K562 (cell line): ENCODE measurements around the gene SAMM50. TPM values are rescaled to one million over a fixed set of nuclear protein-coding genes. Genes with fewer than 3 reads are reported as not detected.

Experiments used
- CTBP1 ChIP-seq: fragments of 450-650 bp; IDR thresholded peaks from 2 replicates; pipeline ENCODE4 v1.6.1; 2016; ENCODE audit warnings: borderline replicate concordance
- PCBP2 ChIP-seq: fragments of 200-400 bp; formaldehyde crosslinking; IDR thresholded peaks from 2 replicates; pipeline ENCODE4 v1.6.1; 2018; ENCODE audit warnings: low read length, low read depth, mild to moderate bottlenecking, moderate library complexity; ENCODE audit not compliant: poor library complexity, severe bottlenecking
- PHF21A ChIP-seq: fragments of 450-650 bp; IDR thresholded peaks from 2 replicates; pipeline ENCODE4 v1.6.1; 2017; ENCODE audit warnings: low read depth, borderline replicate concordance
- SRSF1 ChIP-seq: fragments of 200-400 bp; formaldehyde crosslinking; IDR thresholded peaks from 2 replicates; pipeline ENCODE4 v1.6.1; 2017; ENCODE audit warnings: mild to moderate bottlenecking, low read depth, low read length, moderate library complexity
- ZNF121 ChIP-seq: sonication (generic); formaldehyde crosslinking; conservative IDR thresholded peaks from 2 replicates; pipeline ENCODE4 v1.8.0; 2022; ENCODE audit warnings: missing genetic modification reagents
- ZNF133 ChIP-seq: fragments of 250-450 bp; sonication (Bioruptor Pico); IDR thresholded peaks from 2 replicates; pipeline ENCODE4 v1.4.0; 2020; ENCODE audit warnings: mild to moderate bottlenecking
- polyA plus RNA-seq, 8 experiments: library from polyadenylated mRNA; depleted of rRNA in 4 of 8; stranded (reverse) in 5 of 8; unstranded in 3 of 8; fragments of >200 nt; fragmentation: Nextera tagmentation in 2 of 8; fragmentation: Illumina TruSeq in 1 of 8; extraction: Ambion mirVana in 2 of 8; extraction: Trizol in 1 of 8; gene quantifications; 2 replicates each; pipeline versions ENCODE4 v1.2.1 to v1.2.3, GENCODE V29; 2011 to 2014; ENCODE audit warnings: inconsistent platforms in 1 of 8, missing spikeins in 1 of 8
- total RNA-seq, 7 experiments: library from RNA; depleted of rRNA in 6 of 7; stranded (reverse); fragments of >200 nt in 6 of 7; fragmentation: Illumina TruSeq in 2 of 7; extraction: Trizol in 2 of 7; gene quantifications; 2 replicates each; pipeline versions ENCODE4 v1.2.1 to v1.2.3, GENCODE V29; 2011 to 2021; ENCODE audit warnings: low replicate concordance in 1 of 7
- TF ChIP-seq, protein P1 (sequence below): fragments of 450-650 bp; IDR thresholded peaks from 2 replicates; pipeline ENCODE4 v1.7.0; 2016; ENCODE audit warnings: borderline replicate concordance
- TF ChIP-seq, protein P2 (sequence below): fragments of 450-650 bp; IDR thresholded peaks from 2 replicates; pipeline ENCODE4 v1.6.1; 2018; ENCODE audit not compliant: partially characterized antibody
- TF ChIP-seq, protein P3 (sequence below): fragments of 450-650 bp; formaldehyde crosslinking; IDR thresholded peaks from 2 replicates; pipeline ENCODE4 v1.4.0; 2022; ENCODE audit warnings: mild to moderate bottlenecking, moderate library complexity
- TF ChIP-seq, protein P4 (sequence below): fragments of 450-650 bp; IDR thresholded peaks from one replicate; pipeline ENCODE4 v1.6.1; 2018; ENCODE audit warnings: mild to moderate bottlenecking, moderate library complexity; ENCODE audit not compliant: partially characterized antibody
- TF ChIP-seq, protein P5 (sequence below): fragments of 250-450 bp; sonication (Bioruptor Pico); IDR thresholded peaks from 2 replicates; pipeline ENCODE4 v1.8.0; 2022; ENCODE audit warnings: moderate library complexity, mild to moderate bottlenecking, inconsistent platforms
- TF ChIP-seq, protein P6 (sequence below): fragments of 200-400 bp; formaldehyde crosslinking; IDR thresholded peaks from 2 replicates; pipeline ENCODE4 v1.6.1; 2017; ENCODE audit warnings: mild to moderate bottlenecking, low read depth, low read length, moderate library complexity

SAMM50 gene
- total and polyA plus RNA-seq, 9 of the 15 experiments (the other 6 are each of a cell fraction or from before 2014, with no cell fraction given), result 14.6 to 49.3 (median 38.1) TPM

DNA sequence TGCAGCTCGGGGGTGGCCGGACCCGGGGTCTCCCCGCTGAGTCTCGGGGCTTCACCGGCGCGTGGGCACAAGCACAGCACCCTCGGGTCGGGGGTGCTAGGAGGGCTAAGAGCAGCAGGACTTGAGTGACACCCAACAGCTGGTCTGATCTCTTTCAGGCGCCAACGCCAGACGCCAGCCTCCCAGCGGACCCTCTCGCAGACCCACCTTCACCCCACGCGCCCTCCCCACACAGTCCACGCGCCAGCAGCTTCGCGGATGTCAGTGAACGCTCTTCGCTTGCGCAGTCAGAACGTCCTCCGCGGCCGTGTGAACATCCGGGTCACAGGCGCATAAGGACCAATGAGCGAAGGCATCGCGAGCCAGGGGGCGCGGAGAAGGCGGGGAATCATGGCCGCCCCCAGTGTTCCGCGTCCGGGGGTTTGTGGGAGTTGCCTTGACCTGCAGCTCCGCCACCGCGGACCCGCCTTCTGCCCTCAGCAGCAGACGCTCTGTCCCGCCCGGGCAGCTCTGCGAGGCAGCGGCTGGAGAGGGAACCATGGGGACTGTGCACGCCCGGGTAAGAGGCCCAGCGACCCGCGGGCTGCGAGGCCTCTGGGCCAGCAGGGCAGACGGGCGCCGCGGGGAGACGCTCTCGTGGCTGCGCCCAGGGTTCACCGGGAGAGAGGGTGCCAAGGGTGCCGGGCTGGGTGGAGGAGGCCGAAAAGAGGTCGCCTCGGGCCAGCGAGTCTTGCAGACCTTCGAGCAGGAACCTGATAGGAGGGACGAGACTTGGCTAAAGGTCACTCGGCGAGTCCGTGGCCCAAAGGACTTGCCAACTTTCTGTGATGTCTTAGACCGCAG is at the start of gene SAMM50 (continued):
- TF ChIP-seq, protein P1, sequence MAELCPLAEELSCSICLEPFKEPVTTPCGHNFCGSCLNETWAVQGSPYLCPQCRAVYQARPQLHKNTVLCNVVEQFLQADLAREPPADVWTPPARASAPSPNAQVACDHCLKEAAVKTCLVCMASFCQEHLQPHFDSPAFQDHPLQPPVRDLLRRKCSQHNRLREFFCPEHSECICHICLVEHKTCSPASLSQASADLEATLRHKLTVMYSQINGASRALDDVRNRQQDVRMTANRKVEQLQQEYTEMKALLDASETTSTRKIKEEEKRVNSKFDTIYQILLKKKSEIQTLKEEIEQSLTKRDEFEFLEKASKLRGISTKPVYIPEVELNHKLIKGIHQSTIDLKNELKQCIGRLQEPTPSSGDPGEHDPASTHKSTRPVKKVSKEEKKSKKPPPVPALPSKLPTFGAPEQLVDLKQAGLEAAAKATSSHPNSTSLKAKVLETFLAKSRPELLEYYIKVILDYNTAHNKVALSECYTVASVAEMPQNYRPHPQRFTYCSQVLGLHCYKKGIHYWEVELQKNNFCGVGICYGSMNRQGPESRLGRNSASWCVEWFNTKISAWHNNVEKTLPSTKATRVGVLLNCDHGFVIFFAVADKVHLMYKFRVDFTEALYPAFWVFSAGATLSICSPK, result no peak
- TF ChIP-seq, protein P2, sequence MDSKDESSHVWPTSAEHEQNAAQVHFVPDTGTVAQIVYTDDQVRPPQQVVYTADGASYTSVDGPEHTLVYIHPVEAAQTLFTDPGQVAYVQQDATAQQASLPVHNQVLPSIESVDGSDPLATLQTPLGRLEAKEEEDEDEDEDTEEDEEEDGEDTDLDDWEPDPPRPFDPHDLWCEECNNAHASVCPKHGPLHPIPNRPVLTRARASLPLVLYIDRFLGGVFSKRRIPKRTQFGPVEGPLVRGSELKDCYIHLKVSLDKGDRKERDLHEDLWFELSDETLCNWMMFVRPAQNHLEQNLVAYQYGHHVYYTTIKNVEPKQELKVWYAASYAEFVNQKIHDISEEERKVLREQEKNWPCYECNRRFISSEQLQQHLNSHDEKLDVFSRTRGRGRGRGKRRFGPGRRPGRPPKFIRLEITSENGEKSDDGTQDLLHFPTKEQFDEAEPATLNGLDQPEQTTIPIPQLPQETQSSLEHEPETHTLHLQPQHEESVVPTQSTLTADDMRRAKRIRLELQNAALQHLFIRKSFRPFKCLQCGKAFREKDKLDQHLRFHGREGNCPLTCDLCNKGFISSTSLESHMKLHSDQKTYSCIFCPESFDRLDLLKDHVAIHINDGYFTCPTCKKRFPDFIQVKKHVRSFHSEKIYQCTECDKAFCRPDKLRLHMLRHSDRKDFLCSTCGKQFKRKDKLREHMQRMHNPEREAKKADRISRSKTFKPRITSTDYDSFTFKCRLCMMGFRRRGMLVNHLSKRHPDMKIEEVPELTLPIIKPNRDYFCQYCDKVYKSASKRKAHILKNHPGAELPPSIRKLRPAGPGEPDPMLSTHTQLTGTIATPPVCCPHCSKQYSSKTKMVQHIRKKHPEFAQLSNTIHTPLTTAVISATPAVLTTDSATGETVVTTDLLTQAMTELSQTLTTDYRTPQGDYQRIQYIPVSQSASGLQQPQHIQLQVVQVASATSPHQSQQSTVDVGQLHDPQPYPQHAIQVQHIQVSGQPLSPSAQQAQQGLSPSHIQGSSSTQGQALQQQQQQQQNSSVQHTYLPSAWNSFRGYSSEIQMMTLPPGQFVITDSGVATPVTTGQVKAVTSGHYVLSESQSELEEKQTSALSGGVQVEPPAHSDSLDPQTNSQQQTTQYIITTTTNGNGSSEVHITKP, result no peak
- TF ChIP-seq CTBP1, result peak; percentile 63; the same call in 1 of the 2 replicates
- TF ChIP-seq, protein P3, sequence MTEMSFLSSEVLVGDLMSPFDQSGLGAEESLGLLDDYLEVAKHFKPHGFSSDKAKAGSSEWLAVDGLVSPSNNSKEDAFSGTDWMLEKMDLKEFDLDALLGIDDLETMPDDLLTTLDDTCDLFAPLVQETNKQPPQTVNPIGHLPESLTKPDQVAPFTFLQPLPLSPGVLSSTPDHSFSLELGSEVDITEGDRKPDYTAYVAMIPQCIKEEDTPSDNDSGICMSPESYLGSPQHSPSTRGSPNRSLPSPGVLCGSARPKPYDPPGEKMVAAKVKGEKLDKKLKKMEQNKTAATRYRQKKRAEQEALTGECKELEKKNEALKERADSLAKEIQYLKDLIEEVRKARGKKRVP, result no peak
- TF ChIP-seq ZNF133 (CRISPR knock-in tag), result no peak
- TF ChIP-seq, protein P4, sequence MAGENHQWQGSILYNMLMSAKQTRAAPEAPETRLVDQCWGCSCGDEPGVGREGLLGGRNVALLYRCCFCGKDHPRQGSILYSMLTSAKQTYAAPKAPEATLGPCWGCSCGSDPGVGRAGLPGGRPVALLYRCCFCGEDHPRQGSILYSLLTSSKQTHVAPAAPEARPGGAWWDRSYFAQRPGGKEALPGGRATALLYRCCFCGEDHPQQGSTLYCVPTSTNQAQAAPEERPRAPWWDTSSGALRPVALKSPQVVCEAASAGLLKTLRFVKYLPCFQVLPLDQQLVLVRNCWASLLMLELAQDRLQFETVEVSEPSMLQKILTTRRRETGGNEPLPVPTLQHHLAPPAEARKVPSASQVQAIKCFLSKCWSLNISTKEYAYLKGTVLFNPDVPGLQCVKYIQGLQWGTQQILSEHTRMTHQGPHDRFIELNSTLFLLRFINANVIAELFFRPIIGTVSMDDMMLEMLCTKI, result no peak
- TF ChIP-seq, protein P5, sequence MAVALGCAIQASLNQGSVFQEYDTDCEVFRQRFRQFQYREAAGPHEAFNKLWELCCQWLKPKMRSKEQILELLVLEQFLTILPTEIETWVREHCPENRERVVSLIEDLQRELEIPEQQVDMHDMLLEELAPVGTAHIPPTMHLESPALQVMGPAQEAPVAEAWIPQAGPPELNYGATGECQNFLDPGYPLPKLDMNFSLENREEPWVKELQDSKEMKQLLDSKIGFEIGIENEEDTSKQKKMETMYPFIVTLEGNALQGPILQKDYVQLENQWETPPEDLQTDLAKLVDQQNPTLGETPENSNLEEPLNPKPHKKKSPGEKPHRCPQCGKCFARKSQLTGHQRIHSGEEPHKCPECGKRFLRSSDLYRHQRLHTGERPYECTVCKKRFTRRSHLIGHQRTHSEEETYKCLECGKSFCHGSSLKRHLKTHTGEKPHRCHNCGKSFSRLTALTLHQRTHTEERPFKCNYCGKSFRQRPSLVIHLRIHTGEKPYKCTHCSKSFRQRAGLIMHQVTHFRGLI (CRISPR knock-in tag), result no peak
- TF ChIP-seq PCBP2, result no peak
- TF ChIP-seq, protein P6, sequence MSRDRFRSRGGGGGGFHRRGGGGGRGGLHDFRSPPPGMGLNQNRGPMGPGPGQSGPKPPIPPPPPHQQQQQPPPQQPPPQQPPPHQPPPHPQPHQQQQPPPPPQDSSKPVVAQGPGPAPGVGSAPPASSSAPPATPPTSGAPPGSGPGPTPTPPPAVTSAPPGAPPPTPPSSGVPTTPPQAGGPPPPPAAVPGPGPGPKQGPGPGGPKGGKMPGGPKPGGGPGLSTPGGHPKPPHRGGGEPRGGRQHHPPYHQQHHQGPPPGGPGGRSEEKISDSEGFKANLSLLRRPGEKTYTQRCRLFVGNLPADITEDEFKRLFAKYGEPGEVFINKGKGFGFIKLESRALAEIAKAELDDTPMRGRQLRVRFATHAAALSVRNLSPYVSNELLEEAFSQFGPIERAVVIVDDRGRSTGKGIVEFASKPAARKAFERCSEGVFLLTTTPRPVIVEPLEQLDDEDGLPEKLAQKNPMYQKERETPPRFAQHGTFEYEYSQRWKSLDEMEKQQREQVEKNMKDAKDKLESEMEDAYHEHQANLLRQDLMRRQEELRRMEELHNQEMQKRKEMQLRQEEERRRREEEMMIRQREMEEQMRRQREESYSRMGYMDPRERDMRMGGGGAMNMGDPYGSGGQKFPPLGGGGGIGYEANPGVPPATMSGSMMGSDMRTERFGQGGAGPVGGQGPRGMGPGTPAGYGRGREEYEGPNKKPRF, result no peak
- TF ChIP-seq SRSF1, result no peak
- TF ChIP-seq PHF21A, result no peak
- no peak for TF ChIP-seq ZNF121
